Mononuclear cell (primary cell): ENCODE data around the gene UVRAG. TPM values are rescaled to one million over a fixed set of nuclear protein-coding genes. Genes with fewer than 3 reads are reported as not detected.

ENCODE experiments used
- H3K27me3 ChIP-seq: 2 replicates; pipeline ENCODE4 v1.6.0; 2011; ENCODE audit warnings: low read length, control low read depth; ENCODE audit not compliant: insufficient read depth
- H3K4me1 ChIP-seq: 2 replicates; pipeline ENCODE4 v1.5.1; 2011; ENCODE audit warnings: mild to moderate bottlenecking, low read length, control low read depth; ENCODE audit not compliant: insufficient read depth
- H3K4me3 ChIP-seq: 2 replicates; pipeline ENCODE4 v1.5.1; 2011; ENCODE audit warnings: mild to moderate bottlenecking, low read length, moderate library complexity
- H3K9me3 ChIP-seq: 2 replicates; pipeline ENCODE4 v1.5.1; 2011; ENCODE audit warnings: low read depth, mild to moderate bottlenecking, control low read depth, low read length
- total RNA-seq: library from RNA; depleted of rRNA; stranded (reverse); fragments of >200 nt; gene quantifications from one replicate; pipeline ENCODE4 v1.2.3, GENCODE V29; 2012

UVRAG gene
- total RNA-seq, 1 donor, result 42.5 TPM

DNA sequence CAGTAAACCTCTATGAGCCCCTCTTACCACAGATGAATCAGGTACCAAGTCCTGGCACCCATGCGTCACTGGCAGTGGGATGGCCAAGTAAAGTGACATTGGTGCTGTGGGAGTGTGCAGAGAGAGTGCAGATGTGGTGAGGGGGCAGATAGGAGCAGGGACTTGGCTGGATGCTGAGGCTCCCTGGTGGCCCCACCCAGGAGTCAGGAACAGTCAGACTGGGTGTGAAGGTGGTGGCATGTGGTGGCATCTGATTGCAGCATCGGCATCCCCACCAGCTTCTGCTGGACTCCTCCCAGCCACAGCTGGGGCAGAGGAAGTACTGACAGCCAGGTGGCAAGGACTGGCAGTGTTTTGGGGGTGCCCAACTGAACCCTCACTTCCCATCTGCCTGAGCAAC, 35.0 kb upstream of the UVRAG start:
- no peaks in the 10 kb centered on the region for H3K9me3 ChIP-seq
- H3K27me3 ChIP-seq, result no peaks in the 10 kb centered on the region
- H3K4me1 ChIP-seq, result peaks cover 54% of the 10 kb centered on the region
- H3K4me3 ChIP-seq, result no peak overlapping the region

DNA sequence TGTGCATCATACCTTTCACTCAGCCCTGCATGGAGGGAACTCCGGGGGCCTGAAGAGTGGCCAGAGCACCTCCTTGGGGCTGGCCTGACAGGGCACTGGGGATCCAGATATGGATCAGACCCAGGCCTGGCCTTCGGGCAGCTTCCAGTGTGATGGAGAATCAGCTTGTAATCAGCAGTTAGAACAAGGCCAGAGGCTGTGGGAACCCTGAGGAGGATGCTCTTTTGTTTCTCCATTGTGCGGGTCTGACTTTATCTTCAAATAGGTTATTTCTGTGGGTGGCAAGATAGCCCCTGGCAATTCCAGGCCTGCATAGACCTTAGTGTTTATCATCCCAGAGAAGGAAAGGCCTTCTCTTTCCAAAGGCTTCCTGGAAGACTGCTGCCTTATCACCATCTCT, 34.1 kb upstream of the UVRAG start:
- no peak overlapping the region for H3K4me3 ChIP-seq
- no peaks in the 10 kb centered on the region for H3K9me3 ChIP-seq
- H3K4me1 ChIP-seq, result peaks cover 44% of the 10 kb centered on the region
- H3K27me3 ChIP-seq, result no peaks in the 10 kb centered on the region

DNA sequence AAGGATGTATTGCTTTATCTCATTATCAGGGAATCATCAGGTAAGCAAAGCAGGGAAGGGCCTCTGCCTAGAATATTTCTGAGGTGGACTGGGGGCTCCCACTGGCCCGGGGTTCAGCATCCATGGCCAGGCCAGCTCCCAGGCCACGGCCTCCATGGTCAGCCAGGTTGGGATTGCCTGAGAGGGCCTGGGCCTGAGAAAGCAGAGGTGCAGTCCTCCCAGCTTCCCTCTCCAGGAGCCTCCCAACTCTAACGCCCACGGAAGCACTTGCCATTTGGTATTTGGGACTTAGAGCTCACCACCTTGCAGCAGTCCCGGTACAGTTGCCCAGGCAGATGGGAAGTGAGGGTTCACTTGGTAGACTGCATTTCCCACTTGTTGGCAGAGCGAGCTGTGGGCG, 33.7 kb upstream of the UVRAG start:
- Histone ChIP-seq H3K4me1 (peaks cover 40% of the 10 kb centered on the region), H3K9me3 (no peaks in the 10 kb centered on the region), H3K4me3 (no peak overlapping the region), H3K27me3 (no peaks in the 10 kb centered on the region)

DNA sequence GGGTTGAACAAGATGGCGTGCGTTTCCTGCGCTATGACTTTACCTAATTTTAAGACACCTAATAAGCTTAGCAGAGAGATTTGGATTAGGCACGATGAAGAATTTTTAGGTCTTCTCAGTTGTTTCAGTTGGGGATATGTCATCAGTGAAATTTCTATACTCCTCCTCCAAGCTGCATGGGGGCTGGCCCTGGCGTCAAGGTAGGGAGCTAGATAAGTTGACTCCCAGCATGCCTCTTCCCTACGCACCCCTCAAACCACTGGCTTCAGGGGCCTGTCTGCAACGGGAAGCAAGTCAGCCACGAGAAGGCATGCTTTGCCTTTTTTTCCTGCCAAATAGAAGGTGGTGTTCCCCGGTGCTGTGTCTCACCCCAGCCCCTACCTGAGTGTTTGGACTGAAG, 33.2 kb upstream of the UVRAG start:
- Histone ChIP-seq H3K27me3 (no peaks in the 10 kb centered on the region), H3K4me1 (peaks cover 35% of the 10 kb centered on the region)

DNA sequence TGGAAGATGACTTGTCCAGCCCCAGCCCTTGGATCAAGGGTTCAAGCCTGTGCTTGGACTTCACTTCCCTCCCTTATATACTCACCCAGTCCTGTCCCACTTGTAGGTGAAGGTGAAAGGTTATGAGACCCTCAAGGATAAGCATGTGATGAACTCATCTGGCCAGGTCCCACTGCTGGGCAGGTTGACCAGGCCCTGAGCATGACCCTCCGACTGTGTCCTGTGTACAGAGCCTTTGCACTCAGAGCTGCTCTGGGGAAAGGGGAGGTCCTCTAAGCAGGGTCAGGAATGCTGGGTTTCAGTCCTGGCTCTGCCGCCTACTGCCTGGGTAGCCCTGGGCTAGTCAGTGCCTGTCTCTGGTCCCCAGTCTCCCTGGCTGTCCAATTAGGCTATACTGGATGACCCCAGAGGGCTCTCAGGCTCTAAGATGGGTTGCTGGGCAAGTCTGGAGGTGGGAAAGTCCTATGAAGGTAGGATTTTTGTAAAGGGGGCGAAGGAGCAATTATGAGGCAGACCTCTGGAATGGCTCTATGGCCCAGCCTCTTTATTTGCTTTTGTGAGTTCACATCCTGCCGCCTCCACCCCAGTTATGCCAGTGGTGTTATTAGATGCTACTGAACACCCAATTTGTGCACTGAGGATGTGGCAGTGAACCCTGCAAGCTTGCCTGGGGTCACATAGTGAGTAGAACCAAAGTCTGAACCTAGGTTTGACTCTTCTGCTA, 32.3 kb upstream of the UVRAG start:
- H3K9me3 ChIP-seq, result no peaks in the 10 kb centered on the region
- H3K4me1 ChIP-seq, result peaks cover 26% of the 10 kb centered on the region
- no peak overlapping the region for H3K4me3 ChIP-seq
- H3K27me3 ChIP-seq, result no peaks in the 10 kb centered on the region

More for the DNA sequence above, 33.2 kb upstream of the UVRAG start:
- Histone ChIP-seq H3K4me3 (no peak overlapping the region), H3K9me3 (no peaks in the 10 kb centered on the region)

DNA sequence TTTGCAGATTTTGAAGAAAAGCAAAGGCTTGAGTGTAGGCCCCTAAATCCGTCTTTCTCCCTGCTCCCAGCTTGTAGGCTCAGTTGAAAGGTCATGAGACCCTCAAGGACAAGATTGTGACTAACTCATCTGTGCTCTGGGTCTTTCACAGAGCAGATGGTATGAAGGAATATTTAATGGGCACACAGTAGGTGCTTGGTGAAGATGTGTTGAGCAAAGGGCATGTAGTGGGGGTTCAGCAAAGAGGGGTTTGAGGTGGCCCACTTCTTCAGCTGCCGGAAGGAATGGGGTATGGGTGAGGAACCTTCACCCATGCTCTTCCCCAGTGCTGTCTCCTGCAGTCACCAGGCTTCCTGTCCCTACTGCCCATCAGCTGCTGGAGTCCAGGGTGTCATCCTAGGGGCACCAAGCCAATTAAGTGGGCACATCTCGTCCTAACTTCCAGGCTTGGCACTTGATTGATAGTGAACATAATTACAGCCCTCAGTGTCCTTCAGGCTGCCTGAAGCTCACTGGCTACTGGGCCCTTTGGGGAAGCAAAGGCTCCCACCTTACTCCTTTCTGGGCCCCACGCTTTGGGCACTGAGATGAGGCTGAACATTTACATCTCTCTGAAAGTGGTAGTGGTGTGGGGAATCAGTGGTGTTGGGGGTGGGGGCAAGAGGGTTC, 31.5 kb upstream of the UVRAG start:
- H3K4me1 ChIP-seq, result peaks cover 18% of the 10 kb centered on the region
- H3K4me3 ChIP-seq, result no peak overlapping the region

DNA sequence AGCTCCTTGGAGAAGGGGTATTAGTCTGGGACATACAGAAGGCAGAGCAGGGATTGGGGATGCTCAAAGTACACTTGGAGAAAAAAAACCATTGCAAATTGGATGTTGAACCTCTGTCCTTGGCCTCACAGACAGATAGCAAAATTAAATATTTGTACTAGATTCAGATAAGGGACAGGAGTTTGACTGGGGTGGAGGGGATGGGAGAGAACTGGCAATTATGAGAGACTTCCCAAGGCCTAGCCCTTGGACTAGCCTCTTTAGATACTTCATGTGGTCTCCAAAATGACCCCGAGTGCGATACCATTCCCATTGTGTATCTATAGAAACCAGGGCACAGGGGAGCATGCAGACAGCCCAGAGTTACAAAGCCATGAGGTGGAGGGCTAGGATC, 30.9 kb upstream of the UVRAG start:
- Histone ChIP-seq H3K4me3 (no peak overlapping the region), H3K9me3 (no peaks in the 10 kb centered on the region), H3K4me1 (peaks cover 12% of the 10 kb centered on the region), H3K27me3 (no peaks in the 10 kb centered on the region)

More for the DNA sequence above, 31.5 kb upstream of the UVRAG start:
- H3K9me3 ChIP-seq, result no peaks in the 10 kb centered on the region
- H3K27me3 ChIP-seq, result no peaks in the 10 kb centered on the region

DNA sequence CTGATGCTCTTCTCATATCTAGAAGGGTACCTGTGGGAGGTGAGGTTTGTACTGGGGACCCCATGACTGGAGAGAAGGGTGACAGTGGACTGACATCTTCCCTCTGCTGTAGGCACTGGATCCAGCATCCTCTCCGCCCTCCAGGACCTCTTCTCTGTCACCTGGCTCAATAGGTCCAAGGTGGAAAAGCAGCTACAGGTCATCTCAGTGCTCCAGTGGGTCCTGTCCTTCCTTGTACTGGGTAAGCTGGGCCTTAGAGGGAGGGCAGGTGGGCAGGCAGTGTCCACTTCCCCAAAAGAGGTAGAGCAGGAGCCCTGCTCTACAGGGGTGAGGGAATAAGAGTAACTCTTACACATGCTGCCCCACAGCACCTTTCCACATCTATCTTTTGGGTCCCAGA, 30.5 kb upstream of the UVRAG start:
- no peaks in the 10 kb centered on the region for H3K9me3 ChIP-seq
- H3K4me1 ChIP-seq, result peaks cover 8% of the 10 kb centered on the region
- H3K27me3 ChIP-seq, result no peaks in the 10 kb centered on the region
- no peak overlapping the region for H3K4me3 ChIP-seq

DNA sequence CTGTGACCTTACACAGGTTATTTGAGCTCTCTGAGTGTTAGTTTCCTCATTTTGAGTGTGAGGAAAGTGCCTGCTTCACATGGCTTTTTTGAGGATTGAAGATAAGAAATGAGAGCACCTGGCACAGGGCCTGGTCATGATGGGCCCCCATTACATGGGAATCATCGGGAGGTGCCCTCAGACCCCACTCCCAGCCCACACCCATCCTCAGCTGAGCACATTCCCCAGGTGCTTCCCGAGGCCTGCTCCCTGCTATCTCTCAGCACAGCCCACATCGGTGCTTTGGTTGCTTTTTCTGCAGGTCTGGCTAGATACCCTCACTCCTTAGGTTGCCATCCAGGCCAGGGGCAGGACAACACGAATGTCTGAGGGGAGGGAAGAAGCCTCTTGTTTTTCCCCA, 29.8 kb upstream of the UVRAG start:
- Histone ChIP-seq H3K4me1 (peaks cover 1% of the 10 kb centered on the region), H3K27me3 (no peaks in the 10 kb centered on the region), H3K4me3 (no peak overlapping the region), H3K9me3 (no peaks in the 10 kb centered on the region)

DNA sequence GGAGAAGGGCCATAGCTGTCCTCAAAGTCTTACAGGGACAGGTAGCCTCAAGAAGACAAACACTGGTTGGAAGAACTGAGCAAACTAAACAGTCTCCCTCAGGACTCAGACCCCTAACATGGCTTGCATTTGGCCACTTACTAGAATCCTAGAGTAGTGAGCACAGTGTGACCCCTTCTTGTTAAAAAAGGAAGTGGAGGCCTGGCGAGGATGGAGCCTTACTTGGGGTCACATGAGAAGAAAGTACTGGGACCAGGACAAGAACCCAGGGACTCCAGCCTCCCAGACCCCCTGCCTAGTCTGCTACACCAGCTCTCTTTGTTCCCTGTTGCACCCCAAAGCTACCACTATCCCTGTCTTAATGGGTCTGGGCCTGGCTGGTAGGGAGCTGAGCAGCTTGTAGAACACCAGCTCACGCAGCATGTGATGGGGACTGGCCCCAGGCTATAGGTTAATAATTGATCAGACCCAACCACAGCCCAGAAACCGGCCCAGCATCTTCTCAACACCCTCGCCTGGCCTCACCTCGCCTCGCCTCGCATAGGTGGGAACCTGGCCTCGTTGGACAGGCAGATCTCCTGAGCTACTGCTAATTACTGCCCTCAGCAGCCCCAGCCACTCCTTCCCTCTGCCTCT, 28.8 kb upstream of the UVRAG start:
- Histone ChIP-seq H3K9me3 (no peaks in the 10 kb centered on the region), H3K27me3 (no peaks in the 10 kb centered on the region), H3K4me1 (no peaks in the 10 kb centered on the region), H3K4me3 (no peak overlapping the region)

DNA sequence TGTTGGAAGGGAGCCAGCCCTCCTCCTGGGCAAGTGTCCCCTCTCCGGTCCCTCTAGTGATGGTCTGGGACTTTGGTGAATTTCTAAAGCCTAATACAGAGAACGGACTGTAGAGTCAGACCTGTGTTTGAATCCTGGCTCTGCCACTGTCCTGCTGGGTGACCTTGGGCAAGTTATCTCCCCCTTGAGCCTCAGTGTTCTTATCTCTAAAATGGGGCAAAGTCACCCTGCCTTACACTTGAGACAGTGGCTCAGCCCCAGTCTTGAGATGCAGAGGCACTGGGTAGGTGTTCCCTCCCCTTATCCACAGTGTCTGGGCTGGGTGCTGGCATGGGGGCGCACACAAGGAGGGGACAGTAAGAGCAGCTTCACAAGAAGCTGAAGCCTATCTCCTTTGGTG, 25.5 kb upstream of the UVRAG start:
- no peaks in the 10 kb centered on the region for H3K9me3 ChIP-seq
- H3K27me3 ChIP-seq, result no peaks in the 10 kb centered on the region
- H3K4me3 ChIP-seq, result no peak overlapping the region
- H3K4me1 ChIP-seq, result no peaks in the 10 kb centered on the region

DNA sequence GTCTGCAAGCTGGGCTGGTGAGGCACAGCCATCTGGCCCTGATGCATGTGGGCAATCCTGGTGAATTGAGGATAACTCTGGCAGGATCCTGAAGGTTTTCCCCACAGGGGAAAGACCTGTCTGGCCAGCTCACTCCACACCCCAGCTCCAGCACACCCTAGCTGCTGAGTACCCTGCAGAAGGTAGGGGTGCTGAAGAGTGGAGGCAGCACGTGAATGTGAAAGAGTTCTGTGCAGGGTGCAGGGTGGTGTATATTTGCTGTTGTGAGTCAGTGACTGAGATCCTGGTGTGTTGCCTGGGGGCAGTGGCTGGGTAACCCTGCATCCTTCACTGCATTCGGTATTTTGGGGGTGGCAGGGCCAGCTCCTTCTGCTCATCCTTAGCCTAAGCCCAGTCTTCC, 24.0 kb upstream of the UVRAG start:
- Histone ChIP-seq H3K27me3 (no peaks in the 10 kb centered on the region), H3K4me3 (no peak overlapping the region), H3K9me3 (no peaks in the 10 kb centered on the region), H3K4me1 (no peaks in the 10 kb centered on the region)

DNA sequence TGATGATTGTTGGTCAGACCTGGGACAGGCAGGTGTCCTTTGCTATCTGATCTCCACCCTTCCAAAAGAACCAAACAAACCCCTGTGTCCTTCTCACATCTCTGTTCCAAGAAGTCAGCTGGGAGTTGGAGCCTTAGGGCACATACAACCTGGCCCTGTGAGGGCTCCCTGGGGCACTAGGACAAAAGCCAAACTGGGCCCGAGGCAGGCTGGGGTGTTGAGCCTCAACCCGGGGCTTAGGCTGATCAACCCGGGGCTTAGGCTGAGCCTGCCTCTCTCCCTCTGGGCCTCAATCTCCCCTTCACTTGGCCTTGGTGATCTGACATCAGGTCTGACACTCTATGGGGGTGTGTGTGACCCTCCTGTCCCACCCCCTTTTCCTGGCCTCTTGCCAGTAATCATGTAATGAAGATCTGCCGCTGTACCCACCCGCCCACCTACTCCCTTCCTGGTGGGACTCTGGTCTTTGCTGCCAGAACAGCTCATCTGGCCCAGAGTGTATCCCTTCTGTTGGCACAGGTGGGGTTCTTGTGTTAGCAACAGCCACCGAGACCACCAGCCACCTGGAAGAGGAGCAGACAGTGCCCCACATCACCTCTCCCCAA, 22.8 kb upstream of the UVRAG start:
- H3K9me3 ChIP-seq, result no peaks in the 10 kb centered on the region
- no peaks in the 10 kb centered on the region for H3K4me1 ChIP-seq

DNA sequence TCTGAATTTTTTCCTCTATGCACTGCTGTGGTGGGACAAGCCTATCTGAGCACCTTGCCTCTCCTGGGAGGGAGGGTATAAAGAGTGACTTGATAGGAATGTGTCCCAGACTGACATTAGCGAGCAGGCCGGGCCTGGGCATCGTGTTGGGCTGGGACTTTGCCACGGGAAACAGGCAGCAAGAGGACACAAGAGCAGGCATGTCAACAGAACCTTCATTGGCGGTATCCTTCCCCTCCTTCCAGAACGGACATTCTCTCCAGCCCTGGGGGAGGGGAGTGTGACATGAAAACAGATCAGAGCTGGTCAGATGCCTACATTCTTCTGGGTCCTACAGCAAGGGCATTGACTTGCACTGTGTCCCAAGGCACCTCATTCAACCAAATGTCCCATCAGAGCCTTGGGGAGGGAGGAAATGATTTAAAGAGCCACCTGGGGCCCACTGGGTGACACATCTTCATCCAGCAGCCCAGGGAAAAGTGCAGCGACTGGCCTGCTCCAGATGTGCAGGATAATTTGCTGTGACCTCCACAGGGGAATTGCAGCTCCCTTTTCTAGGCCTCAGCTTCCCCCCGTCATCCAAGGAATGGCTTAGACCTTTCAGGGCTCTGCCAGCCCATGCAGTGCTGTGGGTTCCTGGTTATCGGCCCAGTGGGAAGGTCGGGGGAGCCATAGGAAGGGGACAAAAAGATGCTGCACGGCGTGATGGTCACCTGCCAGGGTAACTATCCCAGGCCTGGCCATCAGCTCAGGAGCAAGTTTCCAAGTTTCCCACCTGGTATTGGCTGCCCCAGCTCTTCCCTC, 21.8 kb upstream of the UVRAG start:
- Histone ChIP-seq H3K4me3 (no peak overlapping the region), H3K9me3 (no peaks in the 10 kb centered on the region), H3K27me3 (no peaks in the 10 kb centered on the region), H3K4me1 (no peaks in the 10 kb centered on the region)

More for the DNA sequence above, 22.8 kb upstream of the UVRAG start:
- Histone ChIP-seq H3K27me3 (no peaks in the 10 kb centered on the region), H3K4me3 (no peak overlapping the region)

DNA sequence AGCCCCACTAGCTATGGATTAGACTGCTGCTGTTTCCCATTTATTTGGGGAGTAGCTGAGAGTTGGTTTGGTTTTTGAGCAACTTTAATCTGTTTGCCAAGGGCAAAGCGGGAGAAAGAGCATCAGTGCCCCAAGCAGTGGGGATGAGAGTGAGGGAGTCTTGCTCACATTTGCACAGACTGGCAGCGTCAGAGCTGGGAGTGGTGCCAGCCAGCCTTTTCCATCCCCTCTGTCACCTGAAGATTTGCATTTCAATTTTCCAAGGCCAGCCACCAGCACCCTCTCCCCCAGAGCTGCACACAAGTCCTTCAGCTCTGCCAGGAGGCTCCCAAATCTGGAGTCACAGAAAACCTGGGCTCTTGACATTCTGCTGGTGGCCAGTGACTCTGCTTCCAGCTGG, 21.0 kb upstream of the UVRAG start:
- H3K4me1 ChIP-seq, result no peaks in the 10 kb centered on the region
- no peaks in the 10 kb centered on the region for H3K9me3 ChIP-seq
- H3K27me3 ChIP-seq, result no peaks in the 10 kb centered on the region
- H3K4me3 ChIP-seq, result no peak overlapping the region
